ENCODE measurements around the gene USP24.
A peak's percentile ranks its signal among the peaks of the same experiment; 100 is the strongest.

USP24 gene

DNA sequence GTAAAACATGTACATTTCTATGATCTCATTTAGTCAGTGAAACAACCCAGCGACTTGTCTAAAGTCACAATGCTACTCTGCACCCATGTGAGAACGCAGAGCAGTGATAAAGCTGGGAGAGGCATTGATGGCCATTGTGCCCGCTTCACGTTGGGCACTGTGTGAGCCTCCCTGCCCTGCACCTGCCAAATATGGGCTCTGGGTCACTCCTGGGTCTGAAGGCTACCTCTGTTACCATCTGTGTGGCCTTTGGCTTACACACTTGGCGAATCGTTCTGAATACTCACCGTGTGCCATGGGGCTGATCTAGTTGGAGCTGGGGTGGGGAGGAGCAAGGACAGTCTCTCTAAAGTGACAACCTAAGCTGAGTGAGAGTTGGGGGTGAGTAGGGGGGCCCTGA is 145.9 kb downstream of the USP24 start:
- no peak for DNase-seq (ENCODE audit: low spot score)

DNA sequence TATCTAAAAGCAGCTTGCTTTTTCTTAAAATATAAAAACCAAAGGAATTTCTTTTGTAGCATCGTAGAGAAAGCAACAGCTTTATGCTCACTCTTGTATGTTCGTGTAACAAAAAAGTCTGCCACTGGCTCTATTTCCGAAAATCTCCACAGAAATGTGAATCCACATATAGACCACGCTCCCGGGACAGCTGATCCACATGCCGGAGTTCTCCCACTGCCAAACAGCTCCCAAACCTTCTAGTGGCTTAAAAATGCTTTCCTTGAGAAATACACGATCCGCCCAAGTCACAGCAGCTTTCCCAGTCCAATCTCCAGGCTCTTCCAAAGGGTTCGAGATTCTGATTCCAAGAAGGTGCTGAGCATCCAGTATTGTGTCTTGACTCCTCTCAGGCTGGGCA is 146.5 kb downstream of the USP24 start:
- no peak for DNase-seq (ENCODE audit: low spot score)

GRCh38 chr1:55067914-55068313 is 147.2 kb downstream of the USP24 start:
- no peak for DNase-seq (ENCODE audit: low spot score)

- DNase-seq (ENCODE audit: low spot score), result no peak
Observed at GRCh38 chr1:55067022-55067778, 148.0 kb downstream of the USP24 start.

GRCh38 chr1:55065648-55066047 is 149.5 kb downstream of the USP24 start:
- no peak for DNase-seq (ENCODE audit: low spot score)

DNA sequence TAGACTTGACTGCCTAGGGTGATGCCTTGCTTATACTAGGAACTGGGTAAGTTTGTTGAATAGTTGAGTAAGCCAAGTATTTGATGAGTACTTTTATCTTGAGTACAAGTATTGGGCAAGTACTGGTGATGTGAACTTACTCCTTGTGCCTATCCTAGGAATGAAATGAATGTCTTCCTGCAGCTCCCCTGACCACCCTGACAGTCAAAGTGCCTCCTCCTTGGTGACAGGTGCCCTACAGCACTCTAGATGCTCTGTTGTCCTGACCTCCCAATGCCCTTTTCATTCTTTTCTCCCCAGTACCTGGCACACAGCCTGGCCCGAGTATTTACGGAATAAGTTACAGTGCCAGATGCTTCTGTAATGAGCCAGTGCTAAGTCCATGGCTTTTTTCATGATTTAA is 150.3 kb downstream of the USP24 start:
- DNase-seq (ENCODE audit: low spot score), result peak; percentile 34

DNA sequence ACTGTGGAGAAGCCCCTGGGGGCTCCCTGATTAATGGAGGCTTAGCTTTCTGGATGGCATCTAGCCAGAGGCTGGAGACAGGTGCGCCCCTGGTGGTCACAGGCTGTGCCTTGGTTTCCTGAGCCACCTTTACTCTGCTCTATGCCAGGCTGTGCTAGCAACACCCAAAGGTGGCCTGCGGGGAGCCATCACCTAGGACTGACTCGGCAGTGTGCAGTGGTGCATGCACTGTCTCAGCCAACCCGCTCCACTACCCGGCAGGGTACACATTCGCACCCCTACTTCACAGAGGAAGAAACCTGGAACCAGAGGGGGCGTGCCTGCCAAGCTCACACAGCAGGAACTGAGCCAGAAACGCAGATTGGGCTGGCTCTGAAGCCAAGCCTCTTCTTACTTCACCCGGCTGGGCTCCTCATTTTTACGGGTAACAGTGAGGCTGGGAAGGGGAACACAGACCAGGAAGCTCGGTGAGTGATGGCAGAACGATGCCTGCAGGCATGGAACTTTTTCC is 151.0 kb downstream of the USP24 start:
- DNase-seq (ENCODE audit: low spot score), result no peak

GRCh38 chr1:55063577-55063942 is 151.6 kb downstream of the USP24 start:
- no peak for DNase-seq (ENCODE audit: low spot score)

GRCh38 chr1:55062801-55063576 is 152.2 kb downstream of the USP24 start:
- DNase-seq (ENCODE audit: low spot score), result no peak

- no peak for DNase-seq (ENCODE audit: low spot score)
Observed at GRCh38 chr1:55061706-55062321, 153.3 kb downstream of the USP24 start.

GRCh38 chr1:55061000-55061705 is 154.0 kb downstream of the USP24 start:
- no peak for DNase-seq (ENCODE audit: low spot score)

GRCh38 chr1:55060133-55060999 is 154.8 kb downstream of the USP24 start:
- DNase-seq (ENCODE audit: low spot score), result no peak

DNA sequence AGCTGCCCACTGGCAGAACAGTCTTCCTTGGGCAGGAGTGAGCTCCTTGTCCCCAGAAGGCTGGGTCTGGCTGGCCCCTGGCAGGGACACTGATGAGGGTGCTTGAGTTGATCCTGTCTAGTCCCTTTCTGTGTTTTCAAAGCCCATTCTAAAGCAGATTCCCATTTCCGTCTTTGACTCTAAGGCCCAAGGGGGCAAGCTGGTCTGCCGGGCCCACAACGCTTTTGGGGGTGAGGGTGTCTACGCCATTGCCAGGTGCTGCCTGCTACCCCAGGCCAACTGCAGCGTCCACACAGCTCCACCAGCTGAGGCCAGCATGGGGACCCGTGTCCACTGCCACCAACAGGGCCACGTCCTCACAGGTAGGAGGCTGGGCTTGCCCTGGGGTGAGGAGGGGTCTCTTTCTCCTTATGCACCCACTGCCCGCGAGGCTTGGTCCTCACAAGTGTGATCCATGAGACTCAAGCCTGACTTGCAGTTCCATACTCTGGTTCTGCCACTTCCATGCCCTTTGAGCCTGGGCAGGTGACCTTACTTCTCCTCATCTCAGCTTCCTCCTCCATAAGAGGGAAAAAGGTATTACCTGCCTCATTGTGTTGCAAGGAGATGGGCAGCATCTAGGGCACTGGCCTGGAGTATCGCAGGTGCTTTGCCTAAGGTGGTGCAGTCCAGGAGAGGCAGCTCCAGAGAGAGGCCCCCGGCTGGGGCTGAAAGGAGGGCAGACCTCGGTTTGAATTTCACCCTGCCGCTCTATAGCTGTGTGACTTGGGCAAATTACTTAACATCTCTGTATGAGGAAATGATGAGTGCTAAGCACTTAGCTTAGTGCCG is 155.6 kb downstream of the USP24 start:
- DNase-seq (ENCODE audit: low spot score), result no peak

GRCh38 chr1:55057956-55058298 is 157.2 kb downstream of the USP24 start:
- DNase-seq (ENCODE audit: low spot score), result no peak

DNA sequence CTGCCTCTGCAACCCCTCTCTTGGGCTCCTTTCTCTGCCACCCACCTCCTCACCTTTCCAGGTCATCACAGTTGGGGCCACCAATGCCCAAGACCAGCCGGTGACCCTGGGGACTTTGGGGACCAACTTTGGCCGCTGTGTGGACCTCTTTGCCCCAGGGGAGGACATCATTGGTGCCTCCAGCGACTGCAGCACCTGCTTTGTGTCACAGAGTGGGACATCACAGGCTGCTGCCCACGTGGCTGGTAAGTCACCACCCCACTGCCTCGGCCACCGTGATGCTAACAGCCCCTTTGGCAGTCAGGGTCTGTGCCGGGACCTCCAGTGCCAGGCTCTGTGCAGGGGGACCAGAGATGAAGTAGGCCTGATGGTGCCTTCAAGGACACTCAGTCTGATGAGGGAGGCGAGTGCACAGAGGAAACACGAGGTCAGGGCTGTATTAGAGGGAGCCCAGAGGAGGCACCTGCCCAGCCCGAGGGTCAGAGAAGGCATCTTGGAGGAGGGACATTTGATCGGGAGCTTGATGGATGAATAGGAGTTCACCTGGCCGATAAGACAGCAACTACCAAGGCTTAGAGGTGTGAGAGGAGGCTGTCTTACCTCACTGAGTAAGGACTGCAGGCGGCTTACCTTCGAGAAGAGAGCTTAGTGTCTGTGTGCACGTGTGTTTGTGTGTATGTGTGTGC is 157.8 kb downstream of the USP24 start:
- DNase-seq (ENCODE audit: low spot score), result no peak

GRCh38 chr1:55056632-55056992 is 158.6 kb downstream of the USP24 start:
- no peak for DNase-seq (ENCODE audit: low spot score)

DNA sequence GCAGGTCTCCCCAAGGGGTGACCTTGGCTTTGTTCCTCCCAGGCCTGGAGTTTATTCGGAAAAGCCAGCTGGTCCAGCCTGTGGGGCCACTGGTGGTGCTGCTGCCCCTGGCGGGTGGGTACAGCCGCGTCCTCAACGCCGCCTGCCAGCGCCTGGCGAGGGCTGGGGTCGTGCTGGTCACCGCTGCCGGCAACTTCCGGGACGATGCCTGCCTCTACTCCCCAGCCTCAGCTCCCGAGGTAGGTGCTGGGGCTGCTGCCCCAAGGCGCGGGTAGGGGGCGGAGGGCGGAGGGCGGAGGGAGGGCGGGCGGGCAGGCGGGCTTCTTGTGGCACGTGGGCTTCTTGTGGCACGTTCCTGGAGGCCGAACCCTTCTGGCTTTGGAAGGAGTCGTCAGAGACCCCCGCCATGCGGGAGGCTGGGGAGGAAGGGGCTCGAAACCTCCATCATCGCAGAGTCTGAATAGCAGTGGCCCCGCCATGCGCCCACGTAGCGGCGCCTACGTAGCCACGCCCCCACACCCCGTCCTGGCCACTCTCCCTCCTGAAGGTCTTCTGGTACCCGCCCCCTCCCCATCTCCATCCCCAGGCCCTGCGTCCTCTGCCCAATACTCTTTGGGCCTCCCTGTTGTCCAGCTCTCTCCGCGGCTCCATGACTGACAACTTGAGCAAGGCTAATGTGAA is 159.1 kb downstream of the USP24 start:
- no peak for DNase-seq (ENCODE audit: low spot score)

DNA sequence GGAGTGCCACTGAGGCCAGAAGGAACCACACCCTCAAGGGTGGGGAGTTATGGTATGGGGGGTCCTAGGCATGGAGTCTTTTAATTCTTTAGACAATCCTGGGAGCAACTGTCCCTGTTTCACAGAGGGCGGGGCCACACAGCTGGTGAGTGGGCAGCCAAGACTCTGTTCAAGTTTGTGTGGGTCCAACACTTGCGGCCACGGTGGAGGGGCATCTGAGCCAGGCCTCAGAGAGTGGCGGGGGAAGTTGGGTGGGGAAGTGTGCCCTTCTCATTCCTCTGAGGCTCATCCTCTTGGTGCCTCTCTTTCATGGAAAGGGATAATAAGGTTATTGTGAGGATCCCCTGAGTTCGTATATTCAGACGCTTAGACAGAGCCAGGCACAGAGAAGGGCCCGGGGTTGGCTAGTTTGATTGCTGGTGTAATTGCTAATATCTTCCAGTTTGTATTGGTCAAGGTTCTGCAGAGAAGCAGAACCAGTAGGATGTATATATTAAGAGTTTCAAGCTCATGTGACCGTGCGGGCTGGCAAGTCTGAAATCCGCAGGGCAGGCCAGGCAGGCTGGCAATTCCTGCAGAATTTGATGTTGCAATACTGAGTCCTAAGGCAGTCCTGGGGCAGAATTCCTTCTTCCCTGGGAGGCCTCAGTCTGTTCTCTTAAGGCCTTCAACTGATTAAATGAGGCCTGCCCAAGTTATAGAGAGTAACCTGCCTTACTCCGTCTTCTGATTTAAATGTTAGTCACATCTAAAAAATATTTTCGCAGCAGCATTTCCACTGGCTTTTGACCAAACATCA is 159.9 kb downstream of the USP24 start:
- no peak for DNase-seq (ENCODE audit: low spot score)

- no peak for DNase-seq (ENCODE audit: low spot score)
Observed at GRCh38 chr1:55054396-55054795, 160.8 kb downstream of the USP24 start.

All from LoVo (cell line).